ENCODE results near the gene GRM4. TPM values are rescaled to one million over a fixed set of nuclear protein-coding genes. Genes with fewer than 3 reads are reported as not detected.
A peak's percentile ranks its signal among the peaks of the same experiment; 100 is the strongest.

GRM4 gene
- total RNA-seq, 1 experiment from 2014 or later: 0.96 TPM

GRCh38 chr6:34157851-34158250 lies 12.0 kb upstream of the GRM4 start:
- no peak for DNase-seq (ENCODE audit: low spot score)

GRCh38 chr6:34157236-34157830 lies 11.4 kb upstream of the GRM4 start:
- no peak for DNase-seq (ENCODE audit: low spot score)

GRCh38 chr6:34155471-34156300 lies 9.8 kb upstream of the GRM4 start:
- no peak for DNase-seq (ENCODE audit: low spot score)

GRCh38 chr6:34154668-34155447 lies 9.0 kb upstream of the GRM4 start:
- peak; percentile 14 for DNase-seq (ENCODE audit: low spot score)

GRCh38 chr6:34152806-34153520 lies 7.1 kb upstream of the GRM4 start:
- DNase-seq (ENCODE audit: low spot score): no peak

GRCh38 chr6:34152042-34152524 lies 6.2 kb upstream of the GRM4 start:
- no peak for DNase-seq (ENCODE audit: low spot score)

GRCh38 chr6:34151321-34152041 lies 5.6 kb upstream of the GRM4 start:
- DNase-seq (ENCODE audit: low spot score): no peak

- no peak for DNase-seq (ENCODE audit: low spot score)
Observed at GRCh38 chr6:34150766-34151165, 4.9 kb upstream of the GRM4 start.

GRCh38 chr6:34149831-34150400 lies 4.0 kb upstream of the GRM4 start:
- DNase-seq (ENCODE audit: low spot score): no peak

GRCh38 chr6:34149452-34149810 lies 3.5 kb upstream of the GRM4 start:
- no peak for DNase-seq (ENCODE audit: low spot score)

- no peak for DNase-seq (ENCODE audit: low spot score)
Observed at GRCh38 chr6:34148631-34149451, 3.0 kb upstream of the GRM4 start.

- no peak for DNase-seq (ENCODE audit: low spot score)
Observed at GRCh38 chr6:34147906-34148630, 2.2 kb upstream of the GRM4 start.

- no peak for DNase-seq (ENCODE audit: low spot score)
Observed at GRCh38 chr6:34146801-34147592, 1.1 kb upstream of the GRM4 start.

- DNase-seq (ENCODE audit: low spot score): peak; percentile 18
Observed at GRCh38 chr6:34145161-34146020, 496 bp downstream of the GRM4 start.

- no peak for DNase-seq (ENCODE audit: low spot score)
Observed at GRCh38 chr6:34144581-34145160, 1.2 kb downstream of the GRM4 start.

GRCh38 chr6:34143884-34144580 lies 1.9 kb downstream of the GRM4 start:
- DNase-seq (ENCODE audit: low spot score): no peak

Measured in A172 (cell line).